A549 (cell line): ENCODE measurements around the gene ASB16.

Experiments used
- CHD2 ChIP-seq: fragments of 150-350 bp; IDR thresholded peaks from 2 replicates; pipeline ENCODE4 v1.6.1; 2014; ENCODE audit warnings: low read length; ENCODE audit not compliant: partially characterized antibody
- EHMT2 ChIP-seq: fragments of 200-600 bp; sonication (generic); IDR thresholded peaks from 2 replicates; pipeline ENCODE4 v1.6.1; 2016; ENCODE audit warnings: antibody characterized with exemption, low read depth, mild to moderate bottlenecking, moderate library complexity
- ESRRA ChIP-seq: fragments of 150-350 bp; IDR thresholded peaks from 2 replicates; pipeline ENCODE4 v1.6.1; 2014; ENCODE audit warnings: mild to moderate bottlenecking, low read length, borderline replicate concordance
- MAFK ChIP-seq: fragments of 450-650 bp; IDR thresholded peaks from 2 replicates; pipeline ENCODE4 v1.6.1; 2014; ENCODE audit not compliant: partially characterized antibody
- ZSCAN20 ChIP-seq: fragments of 250-450 bp; sonication (Bioruptor Pico); IDR thresholded peaks from 2 replicates; pipeline ENCODE4 v1.8.0; 2022; ENCODE audit warnings: mild to moderate bottlenecking, moderate library complexity

- TF ChIP-seq ESRRA = no peak
- no peak for TF ChIP-seq EHMT2
- no peak for TF ChIP-seq CHD2
- TF ChIP-seq ZSCAN20 = no peak
- no peak for TF ChIP-seq MAFK
These were observed 6.4 kb downstream of the ASB16 start for GRCh38 chr17:44176671-44177501.
